Measurements from ENCODE around the gene ESR1. TPM values are rescaled to one million over a fixed set of nuclear protein-coding genes. Genes with fewer than 3 reads are reported as not detected.

ESR1 gene
- total and polyA plus RNA-seq, 2 donors (not counting 3 experiments of a cell fraction or from before 2014, with no cell fraction given), result 0.01 TPM; not detected in 1

DNA sequence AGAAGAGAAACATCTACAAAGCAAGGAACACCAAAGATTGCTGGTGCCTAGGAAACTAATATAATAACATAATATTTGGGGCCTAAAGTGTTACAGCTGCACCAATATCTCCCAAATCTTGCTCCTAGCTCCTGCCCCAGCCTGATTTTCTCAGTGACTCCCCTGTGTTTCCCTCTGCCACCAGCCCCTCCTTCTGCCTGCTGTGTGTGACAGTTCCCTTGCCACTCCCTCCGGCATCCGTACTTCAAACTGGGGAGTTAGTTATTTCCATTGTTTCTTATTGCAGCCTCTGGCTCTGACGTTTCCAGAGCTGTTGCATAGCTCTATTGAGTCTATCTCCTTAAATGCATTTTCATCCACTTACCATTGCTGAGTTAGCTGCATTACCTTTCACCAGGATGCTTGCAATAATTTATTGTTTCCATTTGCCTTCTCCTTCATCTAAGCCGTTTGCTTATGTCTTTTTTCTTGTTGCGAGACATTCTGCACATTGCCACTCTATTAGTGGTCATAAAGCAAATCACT lies 43.1 kb downstream of the ESR1 start:
- no TSS peak for BruUV-seq (replicated peaks)
- FAIRE-seq (no peak), DNase-seq (ENCODE audit: low read depth, low spot score) (no peak)
- no peak overlapping the region for H3K9ac ChIP-seq (replicated peaks; ENCODE audit: extremely low read depth, insufficient read depth, low read length)
- no peaks in the 10 kb centered on the region for H3K27me3 ChIP-seq (ENCODE audit: control insufficient read depth in 2 of 2, insufficient read depth in 2 of 2, low read length in 2 of 2)
- H3K4me3 ChIP-seq (replicated peaks in 1 of 3; ENCODE audit: insufficient read depth in 1 of 3, low read depth in 1 of 3, low read length in 3 of 3), result no peak overlapping the region
- H3K36me3 ChIP-seq (ENCODE audit: control insufficient read depth in 2 of 2, extremely low read depth in 1 of 2, insufficient read depth in 2 of 2, low read length in 2 of 2), result no peaks in the 10 kb centered on the region
- H3K79me2 ChIP-seq (ENCODE audit: control insufficient read depth, insufficient read depth, low read length), result no peaks in the 10 kb centered on the region
- no peak overlapping the region for H3K27ac ChIP-seq (ENCODE audit: insufficient read depth, low read depth, low read length)
- POLR2A ChIA-PET, result no interaction called here
- no peak overlapping the region for H2AFZ ChIP-seq (ENCODE audit: low read depth, low read length)
- no peaks in the 10 kb centered on the region for H3K4me1 ChIP-seq (ENCODE audit: control insufficient read depth, extremely low read depth, insufficient read depth, low read length)
- H3K9me1 ChIP-seq (replicated peaks; ENCODE audit: control insufficient read depth, extremely low read depth, insufficient read depth, low read length), result no peaks in the 10 kb centered on the region
- CTCF ChIA-PET, result no interaction called here
- intact Hi-C loops (cut with micrococcal nuclease) (no loop called here), dilution Hi-C loops (cut with MboI; ENCODE audit: extremely low pct_ligation_motif_present, low sequenced_read_pairs) (no loop called here)
- H3K4me2 ChIP-seq (ENCODE audit: insufficient read depth, low read length), result no peak overlapping the region
- TF ChIP-seq FOS (IDR thresholded peaks at IDR 0.05; ENCODE audit: borderline replicate concordance, insufficient read depth, low read length), result no peak
- no peak for TF ChIP-seq POLR2AphosphoS5 (IDR thresholded peaks at IDR 0.05; ENCODE audit: insufficient read depth, low read depth, low read length)
- TF ChIP-seq, protein P1, sequence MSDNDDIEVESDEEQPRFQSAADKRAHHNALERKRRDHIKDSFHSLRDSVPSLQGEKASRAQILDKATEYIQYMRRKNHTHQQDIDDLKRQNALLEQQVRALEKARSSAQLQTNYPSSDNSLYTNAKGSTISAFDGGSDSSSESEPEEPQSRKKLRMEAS (IDR thresholded peaks at IDR 0.05; ENCODE audit: insufficient read depth, insufficient read length), result no peak
- TF ChIP-seq GATA2 (IDR thresholded peaks at IDR 0.05; ENCODE audit: insufficient read depth, insufficient read length, low read depth, low read length), result no peak
- no peak for TF ChIP-seq MYC (IDR thresholded peaks at IDR 0.05; ENCODE audit: low read depth, low read length)
- TF ChIP-seq POLR2A (IDR thresholded peaks at IDR 0.05; ENCODE audit: low read depth, low read length), result no peak
- TF ChIP-seq EZH2 (IDR thresholded peaks at IDR 0.05; ENCODE audit: borderline replicate concordance, low read depth, low read length, severe bottlenecking), result no peak
- TF ChIP-seq JUN (IDR thresholded peaks at IDR 0.05; ENCODE audit: borderline replicate concordance, insufficient read depth, insufficient read length, low read depth), result no peak
- TF ChIP-seq, protein P2, sequence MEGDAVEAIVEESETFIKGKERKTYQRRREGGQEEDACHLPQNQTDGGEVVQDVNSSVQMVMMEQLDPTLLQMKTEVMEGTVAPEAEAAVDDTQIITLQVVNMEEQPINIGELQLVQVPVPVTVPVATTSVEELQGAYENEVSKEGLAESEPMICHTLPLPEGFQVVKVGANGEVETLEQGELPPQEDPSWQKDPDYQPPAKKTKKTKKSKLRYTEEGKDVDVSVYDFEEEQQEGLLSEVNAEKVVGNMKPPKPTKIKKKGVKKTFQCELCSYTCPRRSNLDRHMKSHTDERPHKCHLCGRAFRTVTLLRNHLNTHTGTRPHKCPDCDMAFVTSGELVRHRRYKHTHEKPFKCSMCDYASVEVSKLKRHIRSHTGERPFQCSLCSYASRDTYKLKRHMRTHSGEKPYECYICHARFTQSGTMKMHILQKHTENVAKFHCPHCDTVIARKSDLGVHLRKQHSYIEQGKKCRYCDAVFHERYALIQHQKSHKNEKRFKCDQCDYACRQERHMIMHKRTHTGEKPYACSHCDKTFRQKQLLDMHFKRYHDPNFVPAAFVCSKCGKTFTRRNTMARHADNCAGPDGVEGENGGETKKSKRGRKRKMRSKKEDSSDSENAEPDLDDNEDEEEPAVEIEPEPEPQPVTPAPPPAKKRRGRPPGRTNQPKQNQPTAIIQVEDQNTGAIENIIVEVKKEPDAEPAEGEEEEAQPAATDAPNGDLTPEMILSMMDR (IDR thresholded peaks at IDR 0.05; ENCODE audit: extremely low read depth in 1 of 2, insufficient read depth in 1 of 2, low read depth in 1 of 2, low read length in 2 of 2), result no peak
- H4K20me1 ChIP-seq (replicated peaks; ENCODE audit: control insufficient read depth, extremely low read depth, insufficient read depth, low read length), result no peaks in the 10 kb centered on the region
- H3K9me3 ChIP-seq (replicated peaks; ENCODE audit: control insufficient read depth, insufficient read depth, low read length), result no peaks in the 10 kb centered on the region
